H1 (cell line): ENCODE results near the gene OPCML. TPM values are rescaled to one million over a fixed set of nuclear protein-coding genes. Genes with fewer than 3 reads are reported as not detected.

Experiments
- CTCF ChIA-PET: fragments of 300-600 bp; sonication (Branson Sonifier 250); formaldehyde crosslinking; loops from one replicate; lab custom pipeline; 2021; ENCODE audit not compliant: partially characterized antibody; lab: Charles Lee
- POLR2A ChIA-PET: fragments of 300-600 bp; sonication (Branson Sonifier 250); formaldehyde crosslinking; loops from one replicate; lab custom pipeline; 2021; ENCODE audit warnings: inconsistent platforms; ENCODE audit not compliant: partially characterized antibody; lab: Charles Lee
- DNase-seq, 2 experiments: peaks; one replicate each; pipeline versions ENCODE4 v3.0.0 to v3.0.0-alpha.2; 2010 to 2022; ENCODE audit warnings: low spot score in 2 of 2, low read depth in 1 of 2, mixed read lengths in 1 of 2
- FAIRE-seq: peaks from 2 replicates; lab custom pipeline; 2011; peaks lifted over from hg19 to GRCh38; lab: Jason Lieb, UNC
- H2AFZ ChIP-seq: 2 replicates; pipeline ENCODE4 v1.8.1; 2012; ENCODE audit warnings: low read length, inconsistent platforms
- H2AK5ac ChIP-seq: 2 replicates; pipeline ENCODE4 v1.6.1; 2013; ENCODE audit warnings: low read depth, low read length
- H2BK120ac ChIP-seq: replicated peaks from 2 replicates; pipeline ENCODE3; 2013; ENCODE audit warnings: low read depth, low read length, inconsistent platforms
- H2BK12ac ChIP-seq: 2 replicates; pipeline ENCODE4 v1.6.1; 2013; ENCODE audit warnings: low read depth, low read length
- H2BK15ac ChIP-seq: 2 replicates; pipeline ENCODE4 v1.6.1; 2013; ENCODE audit warnings: low read length
- H2BK20ac ChIP-seq: 2 replicates; pipeline ENCODE4 v1.6.1; 2013; ENCODE audit warnings: low read length
- H2BK5ac ChIP-seq: 2 replicates; pipeline ENCODE4 v1.6.1; 2013; ENCODE audit warnings: low read depth, low read length
- H3K14ac ChIP-seq: 2 replicates; pipeline ENCODE4 v1.6.1; 2013; ENCODE audit warnings: inconsistent platforms; ENCODE audit not compliant: insufficient read length
- H3K18ac ChIP-seq: 2 replicates; pipeline ENCODE4 v1.6.1; 2013; ENCODE audit warnings: low read length; ENCODE audit errors: extremely low read depth
- H3K23ac ChIP-seq: 2 replicates; pipeline ENCODE4 v1.6.1; 2013; ENCODE audit warnings: inconsistent platforms; ENCODE audit not compliant: insufficient read length
- H3K23me2 ChIP-seq: 2 replicates; pipeline ENCODE4 v1.6.1; 2013; ENCODE audit warnings: low read depth, low read length
- H3K27ac ChIP-seq: 2 replicates; pipeline ENCODE4 v1.6.1; 2011; ENCODE audit warnings: low read depth, low read length, inconsistent platforms
- H3K27me3 ChIP-seq, 4 experiments: replicated peaks in 1 of 4; 1 replicate in 1 of 4; 2 replicates in 3 of 4; pipeline versions ENCODE4 v1.6.1 to v1.8.1; 2011 to 2013; ENCODE audit warnings: low read length in 3 of 4, mild to moderate bottlenecking in 3 of 4, inconsistent platforms in 2 of 4, mixed read lengths in 2 of 4, moderate library complexity in 1 of 4; ENCODE audit not compliant: control insufficient read depth in 3 of 4, insufficient read depth in 3 of 4; ENCODE audit errors: extremely low read depth in 1 of 4
- H3K36me3 ChIP-seq, 4 experiments: 2 replicates each; pipeline versions ENCODE4 v1.6.1 to v1.8.1; 2011 to 2013; ENCODE audit warnings: mild to moderate bottlenecking in 4 of 4, low read length in 3 of 4, moderate library complexity in 2 of 4, control low read depth in 1 of 4, inconsistent platforms in 1 of 4; ENCODE audit not compliant: insufficient read depth in 4 of 4, control insufficient read depth in 2 of 4
- H3K4ac ChIP-seq: replicated peaks from 2 replicates; pipeline ENCODE3; 2013; ENCODE audit warnings: low read length, low read depth, mixed read lengths, inconsistent platforms; ENCODE audit not compliant: insufficient read length
- H3K4me1 ChIP-seq, 4 experiments: replicated peaks in 1 of 4; 1 replicate in 1 of 4; 2 replicates in 3 of 4; pipeline versions ENCODE4 v1.6.1 to v1.8.1; 2011 to 2013; ENCODE audit warnings: low read length in 3 of 4, inconsistent platforms in 2 of 4, mixed read lengths in 1 of 4; ENCODE audit not compliant: insufficient read depth in 4 of 4, control insufficient read depth in 3 of 4
- H3K4me2 ChIP-seq, 2 experiments: 2 replicates each; pipeline versions ENCODE4 v1.6.1 to v1.8.1; 2011 to 2013; ENCODE audit warnings: low read depth in 2 of 2, low read length in 2 of 2, control low read depth in 1 of 2, inconsistent platforms in 1 of 2, mild to moderate bottlenecking in 1 of 2; ENCODE audit not compliant: insufficient read depth in 1 of 2
- H3K4me3 ChIP-seq, 4 experiments: fragments of 200-600, 300-600 bp in 1 of 4; sonication (generic), shearing (Covaris generic), sonication (Bioruptor Twin) in 1 of 4; 2 replicates each; pipeline versions ENCODE4 v1.5.1 to v1.8.1; 2011 to 2016; ENCODE audit warnings: low read length in 4 of 4, low read depth in 3 of 4, control low read depth in 2 of 4, inconsistent platforms in 2 of 4, mild to moderate bottlenecking in 2 of 4, mixed read lengths in 1 of 4, moderate library complexity in 1 of 4; ENCODE audit not compliant: insufficient read depth in 2 of 4; ENCODE audit errors: extremely low read depth in 1 of 4
- H3K56ac ChIP-seq: replicated peaks from 2 replicates; pipeline ENCODE3; 2013; ENCODE audit warnings: low read depth, mild to moderate bottlenecking, mixed read lengths, low read length, inconsistent platforms; ENCODE audit not compliant: insufficient read length
- H3K79me1 ChIP-seq: 2 replicates; pipeline ENCODE4 v1.6.1; 2013; ENCODE audit warnings: low read depth, low read length, control low read depth
- H3K79me2 ChIP-seq, 2 experiments: 2 replicates each; pipeline versions ENCODE4 v1.6.1 to v1.8.1; 2012 to 2013; ENCODE audit warnings: low read length in 2 of 2, mild to moderate bottlenecking in 2 of 2, inconsistent platforms in 1 of 2; ENCODE audit not compliant: insufficient read depth in 2 of 2, control insufficient read depth in 1 of 2
- H3K9ac ChIP-seq, 4 experiments: replicated peaks in 1 of 4; 1 replicate in 1 of 4; 2 replicates in 3 of 4; pipeline versions ENCODE4 v1.6.1 to v1.8.1; 2011 to 2013; ENCODE audit warnings: low read depth in 3 of 4, low read length in 3 of 4, control low read depth in 2 of 4, mild to moderate bottlenecking in 2 of 4, moderate library complexity in 2 of 4, inconsistent platforms in 1 of 4; ENCODE audit errors: extremely low read depth in 1 of 4
- H3K9me3 ChIP-seq, 2 experiments: 2 replicates each; pipeline versions ENCODE4 v1.6.1 to v1.8.1; 2012 to 2013; ENCODE audit warnings: mild to moderate bottlenecking in 2 of 2, moderate library complexity in 2 of 2, control low read depth in 1 of 2, inconsistent platforms in 1 of 2, low read depth in 1 of 2, low read length in 1 of 2, mixed read lengths in 1 of 2; ENCODE audit not compliant: insufficient read depth in 2 of 2
- H4K20me1 ChIP-seq, 2 experiments: replicated peaks in 1 of 2; 2 replicates each; pipeline versions ENCODE3 to v1.8.1; 2011 to 2013; ENCODE audit warnings: inconsistent platforms in 2 of 2, low read length in 2 of 2, mild to moderate bottlenecking in 1 of 2; ENCODE audit not compliant: insufficient read depth in 2 of 2, control insufficient read depth in 1 of 2
- H4K5ac ChIP-seq: 2 replicates; pipeline ENCODE4 v1.6.1; 2013; ENCODE audit warnings: low read length, low read depth, mixed read lengths, inconsistent platforms; ENCODE audit not compliant: insufficient read length
- H4K8ac ChIP-seq: 2 replicates; pipeline ENCODE4 v1.8.0; 2013; ENCODE audit warnings: mild to moderate bottlenecking, moderate library complexity, low read length, inconsistent platforms; ENCODE audit not compliant: insufficient read depth; ENCODE audit errors: extremely low read depth
- H4K91ac ChIP-seq: replicated peaks from 2 replicates; pipeline ENCODE3; 2013; ENCODE audit warnings: low read length, mixed read lengths, inconsistent platforms; ENCODE audit not compliant: insufficient read length
- CBX8 ChIP-seq: fragments of 300-800, 300-1000 bp; sonication (generic); IDR thresholded peaks from 2 replicates; pipeline ENCODE4 v1.7.1; 2016; ENCODE audit warnings: low read depth, low read length, borderline replicate concordance
- CHD1 ChIP-seq: IDR thresholded peaks from 2 replicates; pipeline ENCODE4 v1.6.1; 2012; ENCODE audit warnings: low read depth, low read length, improper control_type of control experiment
- GTF2F1 ChIP-seq: IDR thresholded peaks from 2 replicates; pipeline ENCODE4 v1.6.1; 2012; ENCODE audit warnings: low read depth, low read length, improper control_type of control experiment, borderline replicate concordance
- JUND ChIP-seq: IDR thresholded peaks from 2 replicates; pipeline ENCODE4 v1.6.1; 2011; ENCODE audit warnings: mild to moderate bottlenecking, improper control_type of control experiment, low read length
- MAFK ChIP-seq: IDR thresholded peaks from 2 replicates; pipeline ENCODE4 v1.6.1; 2012; ENCODE audit warnings: low read depth, mild to moderate bottlenecking, improper control_type of control experiment, low read length
- NANOG ChIP-seq: IDR thresholded peaks from 2 replicates; pipeline ENCODE4 v1.6.1; 2011; ENCODE audit warnings: low read length, low read depth, mild to moderate bottlenecking, inconsistent platforms; ENCODE audit not compliant: insufficient read depth, poor library complexity, severe bottlenecking
- RBBP5 ChIP-seq: IDR thresholded peaks from 2 replicates; pipeline ENCODE4 v1.7.1; 2012; ENCODE audit warnings: low read depth, mild to moderate bottlenecking, inconsistent platforms, low read length, moderate library complexity, borderline replicate concordance
- SAP30 ChIP-seq: fragments of 300-600 bp; sonication (generic); IDR thresholded peaks from 2 replicates; pipeline ENCODE4 v1.7.1; 2012; ENCODE audit warnings: low read length, moderate library complexity, mild to moderate bottlenecking, inconsistent platforms; ENCODE audit not compliant: insufficient read depth, insufficient replicate concordance
- SP1 ChIP-seq: IDR thresholded peaks from 2 replicates; pipeline ENCODE4 v1.6.1; 2011; ENCODE audit warnings: low read depth, low read length
- SUZ12 ChIP-seq: fragments of 200-600 bp; sonication (generic); IDR thresholded peaks from 2 replicates; pipeline ENCODE4 v1.6.1; 2012; ENCODE audit warnings: mild to moderate bottlenecking, inconsistent platforms, low read length, moderate library complexity, mixed read lengths
- TEAD4 ChIP-seq: IDR thresholded peaks from 2 replicates; pipeline ENCODE4 v1.6.1; 2012; ENCODE audit warnings: low read depth, low read length, inconsistent platforms, mixed read lengths
- WGBS, 2 experiments: shearing (Covaris generic) in 1 of 2; methylation state at CpG; one replicate each; pipeline versions ENCODE4 v1.1.6 to v1.1.7; 2013 to 2015; ENCODE audit warnings: low lambda C conversion rate in 2 of 2, mixed read lengths in 2 of 2, inconsistent platforms in 1 of 2, low coverage in 1 of 2, missing lambda C conversion rate in 1 of 2; ENCODE audit not compliant: insufficient replicate concordance in 2 of 2, insufficient coverage in 1 of 2, insufficient read length in 1 of 2; ENCODE audit errors: extremely low coverage in 1 of 2, missing lambda C conversion rate in 1 of 2; 5-methylcytosine and 5-hydroxymethylcytosine counted together
- polyA plus RNA-seq, 7 experiments: library from polyadenylated mRNA; depleted of rRNA in 3 of 7; stranded (reverse) in 5 of 7; unstranded in 2 of 7; fragments of >200 nt in 5 of 7; fragments of 200-250 nt in 2 of 7; gene quantifications; 1 replicate in 5 of 7; 2 replicates in 1 of 7; 4 replicates in 1 of 7; pipeline versions ENCODE4 v1.2.1 to v1.2.3, GENCODE V29; 2011 to 2013; ENCODE audit warnings: missing spikeins in 2 of 7, mixed read lengths in 2 of 7
- total RNA-seq: library from RNA; stranded (reverse); fragmentation: NEBNext Ultra II Directional; extraction: Animal tissue kit (Norgen Biotek cat#: 25700); gene quantifications from 2 replicates; pipeline ENCODE4 v1.2.1, GENCODE V29; 2021
- TF ChIP-seq, protein P1 (sequence below): IDR thresholded peaks from 2 replicates; pipeline ENCODE4 v1.6.1; 2011; ENCODE audit warnings: low read depth, mild to moderate bottlenecking, low read length; ENCODE audit not compliant: insufficient read depth

The OPCML gene
- total and polyA plus RNA-seq, 2 of the 8 experiments (the other 6 are each of a cell fraction or from before 2014, with no cell fraction given) = 2.3 to 3.1 TPM

DNA sequence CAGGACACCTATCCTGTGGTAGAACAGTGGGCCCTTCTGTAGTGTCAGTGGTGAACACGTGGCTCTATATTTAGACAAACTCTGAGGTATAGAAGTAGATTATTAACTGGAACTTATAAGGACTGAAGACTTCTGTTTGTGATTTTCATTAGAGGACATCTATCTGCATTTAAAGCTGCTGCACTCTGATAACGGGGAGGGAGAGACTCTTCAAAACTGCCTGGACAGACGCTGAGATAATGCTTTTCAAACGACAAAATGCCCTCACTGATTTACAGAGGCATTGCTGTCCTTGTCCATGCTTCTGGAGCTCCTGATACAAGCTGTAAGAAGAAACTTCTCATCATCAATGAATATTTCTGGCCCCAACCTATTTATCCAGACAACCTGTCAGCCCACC lies 425.2 kb downstream of the OPCML start:
- Histone ChIP-seq H2BK12ac (no peak overlapping the region), H3K18ac (no peak overlapping the region), H2BK20ac (no peak overlapping the region), H3K36me3 (no peaks in the 10 kb centered on the region), H4K20me1 (no peaks in the 10 kb centered on the region), H3K79me2 (no peaks in the 10 kb centered on the region), H3K27me3 (no peaks in the 10 kb centered on the region), H4K5ac (no peak overlapping the region), H3K23ac (no peak overlapping the region), H3K4ac (no peak overlapping the region), H3K4me3 (no peak overlapping the region), H2AFZ (no peak overlapping the region), H3K23me2 (no peaks in the 10 kb centered on the region), H3K9ac (no peak overlapping the region), H3K79me1 (no peaks in the 10 kb centered on the region), H2AK5ac (no peak overlapping the region), H3K27ac (no peak overlapping the region), H4K8ac (no peak overlapping the region), H3K4me1 (no peaks in the 10 kb centered on the region), H3K56ac (no peak overlapping the region), H3K4me2 (no peak overlapping the region), H2BK120ac (no peak overlapping the region), H3K9me3 (no peaks in the 10 kb centered on the region), H2BK5ac (no peak overlapping the region), H2BK15ac (no peak overlapping the region), H4K91ac (no peak overlapping the region), H3K14ac (no peak overlapping the region)
- FAIRE-seq = no peak
- no peak for DNase-seq
- ChIA-PET CTCF (interaction anchor here (1.2 to 3.3 kb wide), 7 partner anchors 8 to 58 kb away, joined by 3 to 12 read pairs (median 4); no protein-coding TSS in a partner anchor), POLR2A (no interaction called here)
- WGBS, 2 experiments = 90% methylated on average over 4 of the region's 4 CpGs; no CpG with 5 or more reads in 1 of the 2 experiments
- no peak for TF ChIP-seq MAFK
- TF ChIP-seq GTF2F1 = no peak
- no peak for TF ChIP-seq CBX8
- TF ChIP-seq, protein P1, sequence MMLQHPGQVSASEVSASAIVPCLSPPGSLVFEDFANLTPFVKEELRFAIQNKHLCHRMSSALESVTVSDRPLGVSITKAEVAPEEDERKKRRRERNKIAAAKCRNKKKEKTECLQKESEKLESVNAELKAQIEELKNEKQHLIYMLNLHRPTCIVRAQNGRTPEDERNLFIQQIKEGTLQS = no peak
- TF ChIP-seq CHD1 = no peak
- TF ChIP-seq JUND = no peak
- TF ChIP-seq SUZ12 = no peak
- no peak for TF ChIP-seq SAP30
- TF ChIP-seq NANOG = no peak
- no peak for TF ChIP-seq SP1
- no peak for TF ChIP-seq RBBP5
- TF ChIP-seq TEAD4 = no peak
